GM12878 (cell line): ENCODE results near the gene PDLIM5. TPM values are rescaled to one million over a fixed set of nuclear protein-coding genes. Genes with fewer than 3 reads are reported as not detected.

Source experiments
- ATAC-seq: fragments of 200-7000 bp; cut with Tn5 transposase; 3 replicates; pipeline ENCODE4 v1.9.1; 2020; ENCODE audit warnings: mild to moderate bottlenecking, moderate library complexity
- BruUV-seq: library from RNA; stranded (reverse); fragments of 400-500 nt; replicated peaks from 2 replicates; lab custom pipeline; 2021; lab: Mats Ljungman, UMichigan
- CTCF ChIA-PET: fragments of 300-600 bp; sonication (Branson Sonifier 250); formaldehyde crosslinking; extraction: SDS; loops from one replicate; lab custom pipeline; 2021; ENCODE audit warnings: inconsistent platforms; lab: Yijun Ruan, JAX
- POLR2A ChIA-PET: fragments of 350-600 bp; formaldehyde crosslinking; extraction: SDS; loops from one replicate; lab custom pipeline; 2021; ENCODE audit warnings: inconsistent platforms; lab: Charles Lee
- RAD21 ChIA-PET: fragments of 300-600 bp; sonication (Branson Sonifier 250); formaldehyde crosslinking; loops from one replicate; lab custom pipeline; 2023; ENCODE audit warnings: antibody characterized with exemption; ENCODE audit not compliant: unreplicated experiment; lab: Charles Lee
- SMC1A ChIA-PET: fragments of 300-600 bp; sonication (Branson Sonifier 250); formaldehyde crosslinking; loops from one replicate; lab custom pipeline; 2023; ENCODE audit not compliant: unreplicated experiment, uncharacterized antibody; lab: Charles Lee
- DNase-seq: peaks from one replicate; pipeline ENCODE4 v3.0.0-alpha.2; 2011; ENCODE audit warnings: low read depth, low spot score
- FAIRE-seq: peaks from 3 replicates; lab custom pipeline; 2011; peaks lifted over from hg19 to GRCh38; lab: Jason Lieb, UNC
- H2AFZ ChIP-seq: 2 replicates; pipeline ENCODE4 v1.6.0; 2011; ENCODE audit warnings: low read depth, low read length, control low read depth; ENCODE audit not compliant: control insufficient read depth
- H3K27ac ChIP-seq: 2 replicates; pipeline ENCODE4 v1.5.1; 2011; ENCODE audit warnings: control low read depth; ENCODE audit not compliant: control insufficient read depth, insufficient read depth
- H3K27me3 ChIP-seq, 2 experiments: replicated peaks in 1 of 2; 2 replicates each; pipeline versions ENCODE4 v1.6.0 to v1.6.1; 2011; ENCODE audit warnings: low read length in 1 of 2; ENCODE audit not compliant: control insufficient read depth in 2 of 2, insufficient read depth in 2 of 2
- H3K36me3 ChIP-seq, 2 experiments: 2 replicates each; pipeline ENCODE4 v1.5.1; 2011; ENCODE audit warnings: low read length in 1 of 2; ENCODE audit not compliant: control insufficient read depth in 2 of 2, insufficient read depth in 2 of 2
- H3K4me1 ChIP-seq: 2 replicates; pipeline ENCODE4 v1.6.1; 2011; ENCODE audit warnings: mild to moderate bottlenecking, low read length, moderate library complexity, mixed read lengths; ENCODE audit not compliant: control insufficient read depth, insufficient read depth
- H3K4me2 ChIP-seq: 2 replicates; pipeline ENCODE4 v1.6.0; 2011; ENCODE audit warnings: control low read depth; ENCODE audit not compliant: control insufficient read depth, insufficient read depth
- H3K4me3 ChIP-seq: fragments of 200-600 bp; sonication (generic); 2 replicates; pipeline ENCODE4 v1.5.1; 2016
- H3K79me2 ChIP-seq: 2 replicates; pipeline ENCODE4 v1.6.0; 2011; ENCODE audit warnings: low read length; ENCODE audit not compliant: control insufficient read depth, insufficient read depth
- H3K9ac ChIP-seq: 2 replicates; pipeline ENCODE4 v1.8.0; 2011; ENCODE audit warnings: low read length, control low read depth, mixed read lengths; ENCODE audit not compliant: control insufficient read depth, insufficient read depth
- H3K9me3 ChIP-seq: replicated peaks from 3 replicates; pipeline ENCODE4 v1.5.1; 2011; ENCODE audit warnings: mild to moderate bottlenecking, low read length; ENCODE audit not compliant: control insufficient read depth, insufficient read depth
- H4K20me1 ChIP-seq: 2 replicates; pipeline ENCODE4 v1.6.0; 2011; ENCODE audit not compliant: control insufficient read depth, insufficient read depth
- BMI1 ChIP-seq: fragments of 450-650 bp; IDR thresholded peaks from 2 replicates; pipeline ENCODE4 v1.6.1; 2016; ENCODE audit warnings: mild to moderate bottlenecking, moderate library complexity, borderline replicate concordance
- CREB1 ChIP-seq: IDR thresholded peaks from 2 replicates; pipeline ENCODE4 v1.6.1; 2012; ENCODE audit warnings: low read depth, mild to moderate bottlenecking, inconsistent platforms
- EZH2 ChIP-seq: IDR thresholded peaks from 2 replicates; pipeline ENCODE4 v1.6.1; 2012; ENCODE audit warnings: low read depth, mild to moderate bottlenecking, control low read depth, inconsistent platforms, low read length, borderline replicate concordance; ENCODE audit not compliant: control insufficient read depth
- FOS ChIP-seq: IDR thresholded peaks from 3 replicates; pipeline ENCODE4 v1.6.1; 2011; ENCODE audit warnings: borderline replicate concordance; ENCODE audit not compliant: insufficient read length; ENCODE audit errors: extremely low read depth
- IKZF2 ChIP-seq, 2 experiments: fragments of 450-650 bp; IDR thresholded peaks; 2 replicates each; pipeline ENCODE4 v1.6.1; 2017; ENCODE audit warnings: mild to moderate bottlenecking in 2 of 2, moderate library complexity in 2 of 2
- KAT2A ChIP-seq: conservative IDR thresholded peaks from 2 replicates; pipeline ENCODE4 v1.6.1; 2011; ENCODE audit warnings: low read depth, low read length; ENCODE audit not compliant: control insufficient read depth
- KLF5 ChIP-seq: fragments of 450-650 bp; IDR thresholded peaks from 2 replicates; pipeline ENCODE4 v1.6.1; 2014; ENCODE audit warnings: mild to moderate bottlenecking; ENCODE audit not compliant: partially characterized antibody
- MYB ChIP-seq: fragments of 150-350 bp; IDR thresholded peaks from 2 replicates; pipeline ENCODE4 v1.6.1; 2014; ENCODE audit warnings: mild to moderate bottlenecking, low read depth, low read length, borderline replicate concordance
- PML ChIP-seq: IDR thresholded peaks from 2 replicates; pipeline ENCODE4 v1.6.1; 2012; ENCODE audit warnings: low read length, inconsistent platforms
- TCF3 ChIP-seq: IDR thresholded peaks from 2 replicates; pipeline ENCODE4 v1.6.1; 2012; ENCODE audit warnings: low read depth, mild to moderate bottlenecking, low read length, borderline replicate concordance; ENCODE audit not compliant: insufficient read depth
- TCF7 ChIP-seq: IDR thresholded peaks from 2 replicates; pipeline ENCODE4 v1.6.1; 2014; ENCODE audit warnings: antibody characterized with exemption, borderline replicate concordance
- WGBS: methylation state at CpG from one replicate; pipeline ENCODE4 v1.1.6; 2016; ENCODE audit warnings: low lambda C conversion rate; ENCODE audit not compliant: insufficient replicate concordance, insufficient coverage; ENCODE audit errors: missing lambda C conversion rate; 5-methylcytosine and 5-hydroxymethylcytosine counted together
- in situ Hi-C: fragments of 300-500 bp; cut with MboI; formaldehyde crosslinking; loops from 9 replicates; pipeline ENCODE4 v1.14.3; 2018; ENCODE audit warnings: mixed read lengths
- intact Hi-C: fragments of 100-400 bp; cut with micrococcal nuclease; formaldehyde crosslinking; loops from one replicate; pipeline ENCODE4 v1.14.2; 2022; ENCODE audit not compliant: unreplicated experiment
- polyA plus RNA-seq, 11 experiments: library from polyadenylated mRNA; depleted of rRNA in 4 of 11; unstranded in 6 of 11; stranded (reverse) in 5 of 11; fragments of >200 nt; fragmentation: Nextera tagmentation in 4 of 11; fragmentation: Illumina TruSeq in 1 of 11; extraction: Ambion mirVana in 4 of 11; extraction: Trizol in 1 of 11; gene quantifications; 1 replicate in 1 of 11; 2 replicates in 10 of 11; pipeline versions ENCODE4 v1.2.1 to v1.2.3, GENCODE V29; 2011 to 2016; ENCODE audit warnings: inconsistent platforms in 2 of 11, missing spikeins in 2 of 11, low read depth in 1 of 11
- total RNA-seq, 4 experiments: library from RNA; depleted of rRNA in 3 of 4; stranded (reverse); fragments of >200 nt in 3 of 4; fragmentation: Illumina TruSeq in 1 of 4; extraction: Trizol in 1 of 4; gene quantifications; 2 replicates each; pipeline versions ENCODE4 v1.2.1 to v1.2.3, GENCODE V29; 2013 to 2021
- TF ChIP-seq, protein P1 (sequence below): fragments of 450-650 bp; IDR thresholded peaks from 2 replicates; pipeline ENCODE4 v1.6.1; 2017; ENCODE audit warnings: mild to moderate bottlenecking, low read depth, inconsistent platforms; ENCODE audit not compliant: poor library complexity, severe bottlenecking

Gene PDLIM5
- total and polyA plus RNA-seq, 10 of the 15 experiments (the other 5 are each of a cell fraction or from before 2014, with no cell fraction given): 10.0 to 52.9 (median 20.7) TPM

DNA sequence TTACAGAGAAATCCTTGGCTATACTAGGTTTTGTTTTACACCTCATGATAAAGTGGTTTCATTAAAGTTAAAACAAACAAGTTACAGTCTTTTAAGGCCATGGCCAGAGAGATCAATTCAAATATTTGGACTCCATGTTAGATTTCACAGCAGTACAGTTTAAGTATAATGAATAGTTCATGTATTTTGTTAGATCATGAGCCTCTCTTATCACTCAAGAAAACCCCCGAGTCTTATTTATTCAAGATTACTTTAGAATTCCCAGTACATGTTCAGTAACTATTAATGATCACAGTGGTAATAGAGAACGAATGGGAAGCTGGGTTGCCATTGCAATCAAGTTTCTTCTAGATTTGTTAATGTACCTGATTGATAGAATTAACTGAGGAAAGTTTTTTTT, 15.2 kb downstream of the PDLIM5 start:
- Histone ChIP-seq H3K4me2 (no peak overlapping the region), H3K79me2 (peaks cover 2% of the 10 kb centered on the region; the same call in 1 of the 2 replicates), H3K36me3 (no peaks in the 10 kb centered on the region), H3K4me1 (no peaks in the 10 kb centered on the region), H3K9ac (no peak overlapping the region), H2AFZ (no peak overlapping the region), H3K9me3 (peaks cover 3% of the 10 kb centered on the region; the same call in 2 of the 3 replicates), H4K20me1 (no peaks in the 10 kb centered on the region), H3K27me3 (no peaks in the 10 kb centered on the region), H3K4me3 (no peak overlapping the region), H3K27ac (no peak overlapping the region)
- ATAC-seq (no peak), FAIRE-seq (no peak), DNase-seq (no peak)
- RAD21 ChIA-PET: interaction anchor here (1.6 kb wide), 1 partner anchor 59 kb away, joined by 3 read pairs; no protein-coding TSS in a partner anchor
- in situ Hi-C loops (no loop called here), intact Hi-C loops (no loop called here)
- SMC1A ChIA-PET: interaction anchor here (1.0 to 1.7 kb wide), 3 partner anchors 12 to 53 kb away, joined by 3 to 5 read pairs (median 3); no protein-coding TSS in a partner anchor
- POLR2A ChIA-PET: no interaction called here
- TF ChIP-seq PML: no peak
- no peak for TF ChIP-seq KLF5
- TF ChIP-seq KAT2A: no peak
- TF ChIP-seq BMI1: no peak
- CTCF ChIA-PET: interaction anchor here (0.6 kb wide), 1 partner anchor 48 kb away, joined by 4 read pairs; no protein-coding TSS in a partner anchor
- 96% methylated on average over 2 of the region's 2 CpGs for WGBS
- BruUV-seq: no TSS peak

DNA sequence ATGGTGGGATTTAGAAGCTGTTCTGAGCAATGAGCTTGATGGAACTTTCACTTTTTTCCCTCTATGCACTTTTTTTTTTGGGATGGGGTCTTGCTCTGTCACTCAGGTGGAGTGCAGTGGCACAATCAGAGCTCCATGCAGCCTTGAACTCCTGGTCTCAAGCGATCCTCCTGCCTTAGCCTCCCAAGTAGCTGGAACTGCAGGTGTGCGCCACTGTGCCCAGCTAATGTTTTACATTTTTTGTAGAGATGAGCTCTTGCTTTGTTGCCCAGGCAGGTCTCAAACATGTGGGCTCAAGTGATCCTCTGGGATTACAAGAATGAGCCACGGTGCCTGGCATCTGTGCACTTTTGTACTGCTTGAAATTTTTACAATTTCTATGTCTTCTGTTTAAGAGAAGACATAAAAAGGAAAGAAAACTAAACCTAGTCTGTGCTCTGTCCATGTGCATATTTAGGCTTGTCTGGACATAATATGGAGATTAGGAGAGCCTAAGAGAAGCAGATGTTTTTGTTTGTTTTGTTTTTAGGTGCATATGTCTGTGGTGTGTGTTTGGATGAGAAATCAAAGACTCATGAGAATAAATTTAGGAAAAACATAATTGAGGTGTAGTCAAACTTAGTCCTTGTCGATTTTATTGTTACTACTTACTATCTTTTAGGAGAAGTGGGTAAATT, 16.5 kb downstream of the PDLIM5 start:
- H3K9me3 ChIP-seq: peaks cover 3% of the 10 kb centered on the region; the same call in 2 of the 3 replicates
- H3K79me2 ChIP-seq: peaks cover 2% of the 10 kb centered on the region; the same call in 1 of the 2 replicates
- no peak overlapping the region for H2AFZ ChIP-seq
- ATAC-seq (no peak; the same call in 2 of the 3 replicates), FAIRE-seq (no peak), DNase-seq (no peak)
- H4K20me1 ChIP-seq: no peaks in the 10 kb centered on the region
- BruUV-seq: no TSS peak
- CTCF ChIA-PET: interaction anchor here (1.1 kb wide), 1 partner anchor 61 kb away, joined by 4 read pairs; no protein-coding TSS in a partner anchor
- no peak overlapping the region for H3K4me2 ChIP-seq
- intact Hi-C loops: no loop called here
- WGBS: 95% methylated on average over 4 of the region's 4 CpGs
- no peak overlapping the region for H3K4me3 ChIP-seq
- POLR2A ChIA-PET: interaction anchor here (1.0 kb wide), 1 partner anchor 15 kb away, joined by 3 read pairs; no protein-coding TSS in a partner anchor
- no peaks in the 10 kb centered on the region for H3K36me3 ChIP-seq
- in situ Hi-C loops: no loop called here
- H3K9ac ChIP-seq: no peak overlapping the region
- RAD21 ChIA-PET: interaction anchor here (1.6 kb wide), 1 partner anchor 57 kb away, joined by 3 read pairs; no protein-coding TSS in a partner anchor
- no peak overlapping the region for H3K27ac ChIP-seq
- no peaks in the 10 kb centered on the region for H3K4me1 ChIP-seq
- H3K27me3 ChIP-seq: no peaks in the 10 kb centered on the region
- SMC1A ChIA-PET: interaction anchor here (0.6 to 1.0 kb wide), 4 partner anchors 14 to 68 kb away, joined by 3 to 4 read pairs (median 3); no protein-coding TSS in a partner anchor
- TF ChIP-seq EZH2 (no peak), CREB1 (no peak), TCF7 (no peak), TCF3 (no peak), FOS (no peak), IKZF2 (IDR thresholded peaks at IDR 0.05) (no peak), MYB (no peak), KAT2A (no peak)
- TF ChIP-seq, protein P1, sequence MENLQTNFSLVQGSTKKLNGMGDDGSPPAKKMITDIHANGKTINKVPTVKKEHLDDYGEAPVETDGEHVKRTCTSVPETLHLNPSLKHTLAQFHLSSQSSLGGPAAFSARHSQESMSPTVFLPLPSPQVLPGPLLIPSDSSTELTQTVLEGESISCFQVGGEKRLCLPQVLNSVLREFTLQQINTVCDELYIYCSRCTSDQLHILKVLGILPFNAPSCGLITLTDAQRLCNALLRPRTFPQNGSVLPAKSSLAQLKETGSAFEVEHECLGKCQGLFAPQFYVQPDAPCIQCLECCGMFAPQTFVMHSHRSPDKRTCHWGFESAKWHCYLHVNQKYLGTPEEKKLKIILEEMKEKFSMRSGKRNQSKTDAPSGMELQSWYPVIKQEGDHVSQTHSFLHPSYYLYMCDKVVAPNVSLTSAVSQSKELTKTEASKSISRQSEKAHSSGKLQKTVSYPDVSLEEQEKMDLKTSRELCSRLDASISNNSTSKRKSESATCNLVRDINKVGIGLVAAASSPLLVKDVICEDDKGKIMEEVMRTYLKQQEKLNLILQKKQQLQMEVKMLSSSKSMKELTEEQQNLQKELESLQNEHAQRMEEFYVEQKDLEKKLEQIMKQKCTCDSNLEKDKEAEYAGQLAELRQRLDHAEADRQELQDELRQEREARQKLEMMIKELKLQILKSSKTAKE: no peak
